Activated naive CD4-positive, alpha-beta T cell treated with Interleukin-2 at 50 U/mL for 16 hours (primary cell): Measurements from ENCODE around the gene ENHO.

Source experiments
- DNase-seq: peaks from one replicate; pipeline ENCODE4 v3.0.0-alpha.2; 2020

Gene ENHO

GRCh38 chr9:34522091-34522887 is 501 bp downstream of the ENHO start:
- no peak for DNase-seq

DNA sequence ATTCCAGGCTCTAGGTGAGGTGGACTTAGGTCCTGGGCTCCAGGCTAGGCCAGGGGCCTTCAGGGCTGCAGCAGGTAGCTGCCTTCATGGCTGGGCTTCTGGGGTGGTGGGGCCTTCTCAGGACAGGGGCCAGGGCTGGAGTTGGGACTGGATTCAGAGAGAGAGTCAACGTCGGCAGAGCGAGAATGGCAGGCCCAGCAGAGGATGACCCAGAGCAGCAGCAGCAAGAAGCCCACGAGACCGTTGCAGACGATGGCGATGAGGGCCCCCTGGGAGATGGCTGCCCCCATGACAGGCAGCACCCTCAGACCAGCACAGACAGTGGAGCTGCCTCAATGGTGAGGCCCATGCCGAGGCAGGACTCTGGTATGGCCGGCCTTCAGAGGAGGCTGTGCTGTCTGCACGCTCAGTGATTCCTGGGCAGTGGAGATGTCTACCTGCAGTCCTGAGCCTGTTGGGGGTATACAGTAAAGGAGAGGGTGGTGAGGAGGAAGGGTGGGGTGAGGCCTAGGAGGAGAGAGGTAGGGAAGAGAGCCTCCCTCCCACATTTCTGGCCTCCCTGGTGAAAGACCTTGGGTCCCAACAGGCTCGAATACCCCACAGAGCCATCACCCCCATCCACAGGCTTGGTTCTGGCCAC is 1.3 kb downstream of the ENHO start:
- no peak for DNase-seq

- DNase-seq: no peak
Measured at GRCh38 chr9:34520505-34521385, 2.0 kb downstream of the ENHO start.

GRCh38 chr9:34520096-34520495 is 2.7 kb downstream of the ENHO start:
- DNase-seq: no peak

- no peak for DNase-seq
Measured at GRCh38 chr9:34519321-34520020, 3.3 kb downstream of the ENHO start.

GRCh38 chr9:34518896-34519295 is 3.9 kb downstream of the ENHO start:
- no peak for DNase-seq

- no peak for DNase-seq
Measured at GRCh38 chr9:34518110-34518616, 4.6 kb downstream of the ENHO start.

DNA sequence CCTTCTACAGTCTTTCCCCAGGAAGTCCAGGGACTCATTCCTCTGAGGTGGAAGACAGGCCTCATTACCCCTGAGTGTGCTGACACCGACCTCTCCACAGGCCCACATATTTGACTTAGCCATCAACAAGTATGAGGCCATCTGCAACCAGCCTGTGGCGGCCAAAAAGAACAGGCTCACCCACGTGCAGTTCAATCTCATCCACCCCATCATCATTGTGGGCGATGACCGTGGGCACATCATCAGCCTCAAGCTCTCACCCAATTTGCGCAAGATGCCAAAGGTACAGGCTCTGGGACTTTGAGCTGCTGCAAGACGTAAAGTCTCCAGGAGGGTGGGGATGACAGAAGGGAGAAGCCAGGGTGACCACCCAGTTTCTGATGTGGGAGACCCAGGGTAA is 5.6 kb downstream of the ENHO start:
- DNase-seq: no peak

DNA sequence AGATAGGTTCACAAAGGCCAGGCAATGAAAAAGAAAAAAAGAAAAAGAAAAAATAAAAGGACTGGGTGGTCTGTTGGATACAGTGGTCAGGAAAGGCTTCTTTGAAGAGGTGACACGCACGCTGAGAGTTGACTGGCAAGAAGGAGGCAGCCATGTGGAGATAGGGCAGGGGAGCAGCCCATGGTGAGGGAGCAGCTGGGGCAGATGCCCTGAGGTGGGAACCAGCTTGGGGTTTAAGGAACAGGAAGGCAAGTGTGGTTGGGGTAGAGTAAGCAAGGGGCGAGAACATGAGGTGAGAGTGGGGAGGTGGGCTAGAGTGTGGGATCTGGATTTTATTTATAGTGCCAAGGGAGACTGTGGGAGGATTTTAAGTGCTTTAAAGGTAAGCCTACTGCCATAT is 6.8 kb downstream of the ENHO start:
- no peak for DNase-seq

GRCh38 chr9:34514816-34515215 is 8.0 kb downstream of the ENHO start:
- no peak for DNase-seq

DNA sequence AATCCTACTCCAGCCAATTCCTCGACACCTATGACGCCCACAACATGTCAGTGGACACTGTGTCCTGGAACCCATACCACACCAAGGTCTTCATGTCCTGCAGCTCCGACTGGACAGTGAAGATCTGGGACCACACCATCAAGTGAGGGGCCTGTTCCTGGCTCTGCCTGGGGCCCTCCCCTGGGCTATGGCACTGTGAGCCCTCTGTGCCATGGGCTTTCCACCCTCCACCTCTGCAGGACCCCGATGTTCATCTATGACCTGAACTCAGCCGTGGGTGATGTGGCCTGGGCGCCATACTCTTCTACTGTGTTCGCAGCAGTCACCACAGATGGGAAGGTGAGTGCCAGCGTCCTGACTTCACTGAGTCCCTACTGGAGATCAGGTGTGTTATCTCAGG is 8.4 kb downstream of the ENHO start:
- DNase-seq: no peak

DNA sequence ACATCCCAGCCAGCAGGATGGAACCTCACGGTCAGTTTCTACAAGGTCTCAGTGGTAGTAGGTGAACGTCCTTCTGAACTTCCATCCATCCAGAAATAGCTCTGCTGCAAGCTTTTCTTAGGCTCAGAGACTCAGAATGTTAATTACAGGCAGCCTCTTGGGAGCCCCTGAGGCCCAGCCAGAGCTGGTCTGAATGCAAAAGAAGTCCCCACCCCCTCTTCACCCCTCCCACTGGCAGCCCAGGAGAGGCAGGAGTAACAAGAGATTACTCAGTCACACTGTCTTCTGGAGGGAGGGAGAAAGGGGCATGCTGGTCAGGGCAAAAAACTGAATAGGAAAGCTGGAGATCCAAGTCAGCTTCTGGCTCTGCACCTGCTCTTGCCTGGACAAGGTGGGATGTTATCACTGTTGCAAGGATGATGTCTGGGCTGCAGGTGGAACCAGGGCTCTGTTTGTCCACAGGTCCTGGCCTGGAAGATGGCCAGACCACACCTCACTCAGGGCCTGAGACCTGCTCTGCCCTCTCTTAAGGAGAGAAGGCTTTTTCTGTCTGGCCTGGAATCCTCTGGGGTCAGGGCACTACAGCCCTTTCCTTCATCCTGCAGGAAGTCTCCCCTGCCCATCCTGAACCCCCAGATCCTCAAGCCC is 9.1 kb downstream of the ENHO start:
- no peak for DNase-seq

DNA sequence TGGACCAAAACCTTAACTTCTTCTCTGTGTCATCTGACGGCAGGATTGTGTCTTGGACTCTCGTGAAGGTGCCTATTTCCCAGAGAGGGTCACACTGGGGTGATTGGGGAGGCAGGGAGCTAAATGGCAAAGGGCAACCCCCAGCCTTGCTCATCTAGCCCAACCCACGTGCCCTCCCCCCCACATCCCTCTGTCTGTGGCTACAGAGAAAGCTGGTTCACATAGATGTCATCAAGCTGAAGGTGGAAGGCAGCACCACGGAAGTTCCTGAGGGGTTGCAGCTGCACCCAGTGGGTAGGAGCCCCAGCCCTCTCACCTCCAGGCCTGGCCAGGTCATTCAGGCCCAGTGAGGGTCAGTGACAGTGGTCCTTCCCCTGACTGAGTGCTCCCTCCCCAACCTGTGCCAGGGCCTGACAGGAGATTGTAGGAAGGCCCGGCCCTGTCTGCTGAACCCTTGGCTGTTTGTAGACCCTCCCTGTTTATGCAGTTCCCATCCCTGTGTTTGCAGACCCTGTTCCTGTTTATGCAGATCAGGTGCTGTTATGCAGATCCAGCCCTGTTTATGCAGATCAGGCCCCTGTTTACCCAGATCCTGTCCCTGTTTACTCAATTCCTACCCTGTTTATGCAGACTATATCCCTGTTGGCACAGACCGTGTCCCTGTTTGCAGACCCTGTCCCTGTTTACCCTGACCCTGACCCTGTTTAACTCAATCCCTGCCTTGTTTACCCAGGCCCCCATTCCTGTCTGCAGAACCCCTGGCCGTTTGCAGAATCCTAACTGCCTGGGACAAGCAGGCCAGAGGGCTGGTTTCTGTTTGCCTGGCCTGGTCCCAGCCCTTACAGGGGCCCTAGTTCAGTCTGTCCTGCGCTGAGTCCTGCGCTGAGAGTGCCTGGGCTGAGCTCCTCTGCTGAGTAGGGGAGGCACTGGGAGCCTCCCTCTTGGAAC is 10.4 kb downstream of the ENHO start:
- DNase-seq: no peak

GRCh38 chr9:34510497-34511468 is 12.0 kb downstream of the ENHO start:
- DNase-seq: no peak

- DNase-seq: no peak
Measured at GRCh38 chr9:34508951-34509350, 13.8 kb downstream of the ENHO start.

DNA sequence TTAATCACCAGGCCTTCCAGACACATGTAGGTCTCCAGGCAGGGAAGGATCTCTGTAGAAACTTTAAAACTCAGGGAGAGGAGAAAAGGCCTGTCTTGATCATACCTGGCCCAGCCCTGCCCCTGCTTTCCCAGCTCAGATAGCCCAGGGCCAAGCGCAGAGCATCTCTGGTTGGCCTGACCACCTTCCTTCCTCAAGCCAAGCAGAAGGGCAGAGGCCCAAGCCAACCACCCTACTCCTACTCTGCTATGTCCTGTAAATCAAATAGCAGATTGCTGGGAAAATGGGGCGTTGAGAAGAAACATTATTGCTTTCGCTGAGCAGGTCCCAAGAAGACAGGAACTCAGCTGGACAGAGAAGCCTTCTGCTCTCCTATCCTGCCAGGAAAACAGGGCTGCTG is 14.3 kb downstream of the ENHO start:
- no peak for DNase-seq

DNA sequence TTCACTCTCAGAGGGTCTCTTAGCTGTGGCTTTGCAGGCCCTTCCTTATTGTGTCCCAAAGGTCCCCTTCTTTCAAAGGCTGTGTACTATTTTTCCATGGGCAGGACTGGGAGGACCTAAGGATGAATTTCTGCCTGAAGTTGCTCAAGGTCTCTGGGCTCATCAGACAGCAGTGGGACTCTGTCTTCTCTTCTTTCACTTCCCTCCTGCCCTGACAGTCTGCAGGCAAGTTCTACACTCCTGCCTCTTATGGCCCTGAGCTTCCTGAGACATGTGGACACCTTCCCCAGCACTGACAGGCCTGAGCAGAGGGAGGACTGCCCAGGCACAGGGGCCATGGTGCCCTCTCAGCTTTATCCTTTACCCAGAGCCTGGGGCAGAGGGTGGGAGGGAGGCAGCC is 14.8 kb downstream of the ENHO start:
- no peak for DNase-seq

DNA sequence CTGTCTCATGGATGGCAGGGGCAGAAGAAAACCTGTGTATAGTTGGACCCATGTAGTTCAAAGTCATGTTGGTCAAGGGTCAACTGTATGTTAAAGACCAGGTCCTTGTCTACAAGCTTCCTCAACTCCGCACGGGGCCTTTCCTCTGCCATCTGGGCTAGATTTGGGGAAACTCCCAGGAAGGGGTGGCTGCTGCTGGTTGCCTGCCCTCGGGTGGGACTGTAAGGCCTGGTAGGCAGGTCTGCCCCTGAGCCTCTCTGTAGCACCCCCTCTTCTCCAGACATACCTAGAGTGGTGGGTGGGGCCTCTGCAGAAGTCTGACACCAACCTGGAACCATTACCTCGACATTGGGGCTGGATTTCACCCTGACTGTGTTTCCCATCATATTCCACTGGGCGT is 15.2 kb downstream of the ENHO start:
- DNase-seq: no peak

GRCh38 chr9:34506623-34507022 is 16.2 kb downstream of the ENHO start:
- no peak for DNase-seq
